PC-9 (cell line): ENCODE data around the gene NCAM2.

Source experiments
- CTCF ChIP-seq: fragments of 200-600 bp; sonication (generic); conservative IDR thresholded peaks from 2 replicates; pipeline ENCODE4 v1.6.1; 2017; ENCODE audit warnings: mixed run types, antibody characterized with exemption, mild to moderate bottlenecking, moderate library complexity
- EZH2 ChIP-seq: fragments of 200-600 bp; sonication (generic); IDR thresholded peaks from 2 replicates; pipeline ENCODE4 v1.8.0; 2017; ENCODE audit warnings: antibody characterized with exemption, low read depth

- TF ChIP-seq CTCF (no peak), EZH2 (no peak)
Measured at GRCh38 chr21:21366277-21366676, 368.1 kb downstream of the NCAM2 start.
